Caco-2 (cell line): Measurements from ENCODE around the gene TCF23. TPM values are rescaled to one million over a fixed set of nuclear protein-coding genes. Genes with fewer than 3 reads are reported as not detected.
A peak's percentile ranks its signal among the peaks of the same experiment; 100 is the strongest.
"Not testable (repeated sequence)": the region's sequence is repeated elsewhere in the genome, so short reads cannot be mapped to it uniquely, and the experiment has no call there.

ENCODE experiments used
- BruUV-seq: library from RNA; stranded (reverse); fragments of 400-500 nt; replicated peaks from 2 replicates; lab custom pipeline; 2021; lab: Mats Ljungman, UMichigan
- CTCF ChIA-PET: fragments of 300-600 bp; sonication (Branson Sonifier 250); formaldehyde crosslinking; loops from one replicate; lab custom pipeline; 2022; ENCODE audit warnings: antibody characterized with exemption; lab: Charles Lee
- POLR2A ChIA-PET: fragments of 300-600 bp; sonication (Branson Sonifier 250); formaldehyde crosslinking; loops from one replicate; lab custom pipeline; 2022; ENCODE audit warnings: antibody characterized with exemption; lab: Charles Lee
- DNase-seq, 2 experiments: peaks; one replicate each; pipeline versions ENCODE4 v3.0.0 to v3.0.0-alpha.2; 2020 to 2022
- H3K27me3 ChIP-seq: replicated peaks from 2 replicates; pipeline ENCODE4 v1.6.0; 2011; ENCODE audit warnings: low read length; ENCODE audit not compliant: control insufficient read depth, insufficient read depth
- H3K36me3 ChIP-seq: 2 replicates; pipeline ENCODE4 v1.5.1; 2011; ENCODE audit warnings: low read length; ENCODE audit not compliant: control insufficient read depth, insufficient read depth
- H3K4me1 ChIP-seq: fragments of 250-450 bp; sonication (Bioruptor Pico); 2 replicates; pipeline ENCODE4 v1.5.1; 2020; ENCODE audit warnings: mild to moderate bottlenecking
- H3K4me3 ChIP-seq: 2 replicates; pipeline ENCODE4 v1.5.1; 2011; ENCODE audit warnings: low read depth, mild to moderate bottlenecking, control low read depth, low read length
- H3K9me3 ChIP-seq: fragments of 250-450 bp; sonication (Bioruptor Pico); 2 replicates; pipeline ENCODE4 v1.5.1; 2020; ENCODE audit warnings: mild to moderate bottlenecking, moderate library complexity
- H3K27ac Mint-ChIP-seq: one replicate; pipeline ENCODE4 v1.8.0; 2022; ENCODE audit warnings: mixed read lengths; ENCODE audit not compliant: unreplicated experiment
- H3K27me3 Mint-ChIP-seq: one replicate; pipeline ENCODE4 v1.8.0; 2022; ENCODE audit warnings: mixed read lengths; ENCODE audit not compliant: insufficient read depth, unreplicated experiment
- H3K36me3 Mint-ChIP-seq: one replicate; pipeline ENCODE4 v1.8.0; 2022; ENCODE audit warnings: mild to moderate bottlenecking, mixed read lengths; ENCODE audit not compliant: insufficient read depth, unreplicated experiment
- H3K4me1 Mint-ChIP-seq: one replicate; pipeline ENCODE4 v1.8.0; 2022; ENCODE audit warnings: low read depth, mixed read lengths; ENCODE audit not compliant: unreplicated experiment
- H3K4me3 Mint-ChIP-seq: one replicate; pipeline ENCODE4 v1.8.0; 2022; ENCODE audit warnings: mild to moderate bottlenecking, moderate library complexity, mixed read lengths; ENCODE audit not compliant: unreplicated experiment
- H3K9me3 Mint-ChIP-seq: one replicate; pipeline ENCODE4 v1.8.0; 2022; ENCODE audit warnings: mixed read lengths; ENCODE audit not compliant: unreplicated experiment
- intact Hi-C: fragments of 100-400 bp; cut with micrococcal nuclease; formaldehyde crosslinking; loops from one replicate; pipeline ENCODE4 v1.10.0; 2022; ENCODE audit not compliant: unreplicated experiment
- total RNA-seq: library from RNA; stranded (reverse); gene quantifications from 2 replicates; pipeline ENCODE4 v1.2.3, GENCODE V29; 2022
- TF ChIP-seq, protein P1 (sequence below), 2 experiments: fragments of 200-600 bp in 1 of 2; IDR thresholded peaks; 1 replicate in 1 of 2; 2 replicates in 1 of 2; pipeline versions ENCODE4 v1.5.1 to v1.8.0; 2011 to 2022; ENCODE audit warnings: antibody characterized with exemption in 1 of 2, control low read depth in 1 of 2, inconsistent platforms in 1 of 2, low read depth in 1 of 2, low read length in 1 of 2, mild to moderate bottlenecking in 1 of 2, moderate library complexity in 1 of 2; ENCODE audit not compliant: insufficient read depth in 1 of 2, severe bottlenecking in 1 of 2, unreplicated experiment in 1 of 2

The TCF23 gene
- total RNA-seq, 1 experiment from 2014 or later, result not detected

DNA sequence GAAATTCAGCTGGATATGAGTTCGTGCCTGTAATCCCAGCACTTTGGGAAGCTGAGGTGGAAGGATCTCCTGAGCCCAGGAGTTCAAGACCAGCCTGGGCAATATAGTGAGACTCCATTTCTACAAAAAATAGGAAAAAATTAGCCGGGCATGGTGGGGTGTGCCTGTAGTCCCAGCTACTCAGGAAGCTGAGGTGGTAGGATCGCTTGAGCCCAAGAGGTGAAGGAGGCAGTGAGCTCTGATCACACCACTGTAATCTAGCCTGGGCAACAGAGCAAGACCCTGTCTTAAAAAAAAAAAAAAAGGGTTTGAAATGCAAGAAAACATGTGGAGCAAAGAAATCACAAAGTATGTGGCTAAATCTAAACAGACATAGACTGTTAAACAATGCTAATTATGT lies 39.7 kb upstream of the TCF23 start:
- H3K4me1 ChIP-seq, result no peaks in the 10 kb centered on the region
- BruUV-seq, result no TSS peak
- H3K27me3 Mint-ChIP-seq, result no peaks in the 10 kb centered on the region
- CTCF ChIA-PET, result no interaction called here
- no peaks in the 10 kb centered on the region for H3K9me3 Mint-ChIP-seq
- H3K9me3 ChIP-seq, result no peaks in the 10 kb centered on the region
- POLR2A ChIA-PET, result interaction anchor here (0.7 kb wide), 1 partner anchor 97 kb away, joined by 5 read pairs; no protein-coding TSS in a partner anchor
- no peak overlapping the region for H3K4me3 ChIP-seq
- H3K4me3 Mint-ChIP-seq, result no peak overlapping the region
- TF ChIP-seq, protein P1, sequence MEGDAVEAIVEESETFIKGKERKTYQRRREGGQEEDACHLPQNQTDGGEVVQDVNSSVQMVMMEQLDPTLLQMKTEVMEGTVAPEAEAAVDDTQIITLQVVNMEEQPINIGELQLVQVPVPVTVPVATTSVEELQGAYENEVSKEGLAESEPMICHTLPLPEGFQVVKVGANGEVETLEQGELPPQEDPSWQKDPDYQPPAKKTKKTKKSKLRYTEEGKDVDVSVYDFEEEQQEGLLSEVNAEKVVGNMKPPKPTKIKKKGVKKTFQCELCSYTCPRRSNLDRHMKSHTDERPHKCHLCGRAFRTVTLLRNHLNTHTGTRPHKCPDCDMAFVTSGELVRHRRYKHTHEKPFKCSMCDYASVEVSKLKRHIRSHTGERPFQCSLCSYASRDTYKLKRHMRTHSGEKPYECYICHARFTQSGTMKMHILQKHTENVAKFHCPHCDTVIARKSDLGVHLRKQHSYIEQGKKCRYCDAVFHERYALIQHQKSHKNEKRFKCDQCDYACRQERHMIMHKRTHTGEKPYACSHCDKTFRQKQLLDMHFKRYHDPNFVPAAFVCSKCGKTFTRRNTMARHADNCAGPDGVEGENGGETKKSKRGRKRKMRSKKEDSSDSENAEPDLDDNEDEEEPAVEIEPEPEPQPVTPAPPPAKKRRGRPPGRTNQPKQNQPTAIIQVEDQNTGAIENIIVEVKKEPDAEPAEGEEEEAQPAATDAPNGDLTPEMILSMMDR (IDR thresholded peaks at IDR 0.05; ENCODE audit: insufficient read depth in 1 of 2, low read depth in 1 of 2, low read length in 1 of 2, severe bottlenecking in 1 of 2, unreplicated experiment in 1 of 2), result no peak
- H3K4me1 Mint-ChIP-seq, result no peaks in the 10 kb centered on the region
- H3K36me3 ChIP-seq, result no peaks in the 10 kb centered on the region
- H3K36me3 Mint-ChIP-seq, result no peaks in the 10 kb centered on the region
- DNase-seq, result no peak
- H3K27ac Mint-ChIP-seq, result no peak overlapping the region
- intact Hi-C loops, result no loop called here
- no peaks in the 10 kb centered on the region for H3K27me3 ChIP-seq

DNA sequence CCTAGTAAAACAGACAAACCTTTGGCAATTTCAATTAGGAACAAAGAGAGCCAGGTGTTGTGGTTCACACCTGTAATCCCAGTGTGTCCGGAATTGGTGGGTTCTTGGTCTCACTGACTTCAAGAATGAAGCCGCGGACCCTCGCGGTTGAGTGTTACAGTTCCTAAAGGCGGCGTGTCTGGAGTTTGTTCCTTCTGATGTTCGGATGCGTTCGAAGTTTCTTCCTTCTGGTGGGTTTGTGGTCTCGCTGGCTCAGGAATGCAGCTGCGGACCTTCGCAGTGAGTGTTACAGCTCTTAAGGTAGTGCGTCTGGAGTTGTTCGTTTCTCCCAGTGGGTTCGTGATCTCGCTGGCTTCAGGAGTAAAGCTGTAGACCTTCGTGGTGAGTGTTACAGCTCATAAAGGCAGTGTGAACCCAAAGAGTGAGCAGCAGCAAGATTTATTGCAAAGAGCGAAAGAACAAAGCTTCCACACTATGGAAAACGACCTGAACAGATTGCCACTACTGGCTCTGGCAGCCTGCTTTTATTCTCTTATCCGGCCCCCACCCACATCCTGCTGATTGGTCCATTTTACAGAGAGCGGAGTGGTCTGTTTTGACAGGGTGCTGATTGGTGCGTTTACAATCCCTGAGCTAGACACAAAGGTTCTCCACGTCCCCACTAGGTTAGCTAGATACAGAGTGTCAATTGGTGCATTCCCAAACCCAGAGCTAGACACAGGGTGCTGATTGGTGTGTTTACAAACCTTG lies 38.0 kb upstream of the TCF23 start:
- H3K27ac Mint-ChIP-seq, H3K4me1 ChIP-seq, H3K9me3 ChIP-seq, H3K4me1 Mint-ChIP-seq, H3K4me3 Mint-ChIP-seq, H3K27me3 ChIP-seq, DNase-seq, H3K4me3 ChIP-seq, H3K9me3 Mint-ChIP-seq, H3K27me3 Mint-ChIP-seq, H3K36me3 ChIP-seq, H3K36me3 Mint-ChIP-seq, intact Hi-C loops: not testable (repeated sequence)
- ChIA-PET CTCF (interaction anchor here (1.0 kb wide), 1 partner anchor 10 kb away, joined by 4 read pairs; no protein-coding TSS in a partner anchor), POLR2A (interaction anchor here (0.6 kb wide), 1 partner anchor 171 kb away, joined by 5 read pairs; no protein-coding TSS in a partner anchor)
- TSS peak; percentile 41 for BruUV-seq

DNA sequence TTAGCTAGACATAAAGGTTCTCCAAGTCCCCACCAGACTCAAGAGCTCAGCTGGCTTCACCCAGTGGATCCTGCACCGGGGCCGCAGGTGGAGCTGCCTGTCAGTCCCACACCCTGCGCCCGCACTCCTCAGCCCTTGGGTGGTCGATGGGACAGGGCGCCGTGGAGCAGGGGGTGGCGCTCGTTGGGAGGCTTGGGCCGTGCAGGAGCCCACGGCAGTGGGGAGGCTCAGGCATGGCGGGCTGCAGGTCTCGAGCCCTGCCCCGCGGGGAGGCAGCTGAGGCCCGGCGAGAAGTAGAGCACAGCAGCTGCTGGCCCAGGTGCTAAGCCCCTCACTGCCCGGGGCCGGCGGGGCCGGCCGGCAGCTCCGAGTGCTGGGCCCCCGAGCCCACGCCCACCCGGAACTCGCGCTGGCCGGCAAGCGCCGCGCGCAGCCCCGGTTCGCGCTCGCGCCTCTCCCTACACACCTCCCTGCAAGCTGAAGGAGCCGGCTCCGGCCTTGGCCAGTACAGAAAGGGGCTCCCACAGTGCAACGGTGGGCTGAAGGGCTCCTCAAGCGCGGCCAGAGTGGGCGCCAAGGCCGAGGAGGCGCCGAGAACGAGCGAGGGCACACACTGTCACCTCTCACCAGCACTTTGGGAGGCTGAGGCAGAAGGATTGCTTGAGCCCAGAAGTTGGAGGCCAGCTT lies 37.3 kb upstream of the TCF23 start:
- H3K9me3 Mint-ChIP-seq, H3K4me3 ChIP-seq, H3K4me1 Mint-ChIP-seq, H3K36me3 Mint-ChIP-seq, BruUV-seq, H3K4me1 ChIP-seq, intact Hi-C loops, H3K27me3 ChIP-seq, H3K4me3 Mint-ChIP-seq, H3K27ac Mint-ChIP-seq, H3K36me3 ChIP-seq, H3K27me3 Mint-ChIP-seq, DNase-seq, H3K9me3 ChIP-seq: not testable (repeated sequence)
- CTCF ChIA-PET, result interaction anchor here (0.6 to 1.0 kb wide), 2 partner anchors 11 to 75 kb away, joined by 4 to 5 read pairs; no protein-coding TSS in a partner anchor
- POLR2A ChIA-PET, result interaction anchor here (0.6 kb wide), 1 partner anchor 172 kb away, joined by 5 read pairs; no protein-coding TSS in a partner anchor

DNA sequence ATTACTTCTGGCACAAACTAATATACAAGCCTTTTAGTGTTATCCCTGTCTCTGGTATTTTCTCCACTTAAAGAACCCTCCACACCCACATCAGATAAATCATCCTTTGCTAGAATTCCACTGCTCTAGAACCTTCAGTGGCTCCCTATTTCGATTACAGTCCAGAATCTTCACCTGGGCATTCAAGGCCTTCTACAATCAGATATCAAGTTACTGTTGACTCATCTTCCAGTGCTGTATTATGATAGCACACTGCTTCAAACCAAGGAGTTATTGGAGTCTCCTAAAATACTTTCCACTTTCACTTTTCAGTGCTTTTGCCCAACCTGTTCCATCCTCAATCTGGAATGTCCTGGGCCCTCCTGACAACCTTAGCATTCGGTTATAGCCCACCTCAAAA lies 33.3 kb upstream of the TCF23 start:
- Mint-ChIP-seq H3K4me1 (no peaks in the 10 kb centered on the region), H3K27ac (no peak overlapping the region), H3K4me3 (no peak overlapping the region), H3K27me3 (peaks cover 5% of the 10 kb centered on the region), H3K36me3 (peaks cover 6% of the 10 kb centered on the region), H3K9me3 (no peaks in the 10 kb centered on the region)
- no peaks in the 10 kb centered on the region for H3K9me3 ChIP-seq
- CTCF ChIA-PET, result no interaction called here
- no TSS peak for BruUV-seq
- no peak for DNase-seq
- POLR2A ChIA-PET, result no interaction called here
- H3K36me3 ChIP-seq, result no peaks in the 10 kb centered on the region
- no peaks in the 10 kb centered on the region for H3K27me3 ChIP-seq
- intact Hi-C loops, result no loop called here
- H3K4me1 ChIP-seq, result 0 out of 2 replicates have a peak, but pooled peaks cover 3% of the 10 kb centered on the region
- H3K4me3 ChIP-seq, result no peak overlapping the region
- TF ChIP-seq, protein P1 (IDR thresholded peaks at IDR 0.05; ENCODE audit: insufficient read depth in 1 of 2, low read depth in 1 of 2, low read length in 1 of 2, severe bottlenecking in 1 of 2, unreplicated experiment in 1 of 2), result no peak
